Trophoblast cell (in vitro differentiated cells and primary cell): Measurements from ENCODE around the gene IL24.

Experiments used
- DNase-seq, 2 donors: peaks; one replicate each; pipeline ENCODE4 v3.0.0-alpha.2; 2016
- H2AFZ ChIP-seq: 2 replicates; pipeline ENCODE4 v1.6.1; 2013; ENCODE audit warnings: low read length, moderate library complexity, mild to moderate bottlenecking; ENCODE audit not compliant: insufficient read depth, poor library complexity
- H2AK5ac ChIP-seq: 2 replicates; pipeline ENCODE4 v1.6.1; 2013; ENCODE audit warnings: mild to moderate bottlenecking, low read length
- H2BK120ac ChIP-seq: 2 replicates; pipeline ENCODE4 v1.6.1; 2013; ENCODE audit warnings: low read length, mild to moderate bottlenecking, moderate library complexity; ENCODE audit not compliant: insufficient read depth, poor library complexity
- H2BK12ac ChIP-seq: 2 replicates; pipeline ENCODE4 v1.6.1; 2013; ENCODE audit warnings: mild to moderate bottlenecking, low read length, moderate library complexity
- H2BK5ac ChIP-seq: 2 replicates; pipeline ENCODE4 v1.6.1; 2013; ENCODE audit warnings: low read length, low read depth, moderate library complexity, mild to moderate bottlenecking; ENCODE audit not compliant: poor library complexity
- H3K14ac ChIP-seq: 2 replicates; pipeline ENCODE4 v1.6.1; 2013; ENCODE audit warnings: mild to moderate bottlenecking, low read length
- H3K18ac ChIP-seq: 2 replicates; pipeline ENCODE4 v1.6.1; 2013; ENCODE audit warnings: mild to moderate bottlenecking, low read length
- H3K23ac ChIP-seq: 2 replicates; pipeline ENCODE4 v1.6.1; 2013; ENCODE audit warnings: low read length
- H3K27ac ChIP-seq: 2 replicates; pipeline ENCODE4 v1.5.1; 2013; ENCODE audit warnings: low read depth, mild to moderate bottlenecking, inconsistent platforms, low read length, moderate library complexity
- H3K27me3 ChIP-seq: 2 replicates; pipeline ENCODE4 v1.6.1; 2013; ENCODE audit warnings: inconsistent platforms, mild to moderate bottlenecking, low read length, moderate library complexity; ENCODE audit not compliant: insufficient read depth
- H3K36me3 ChIP-seq, 2 experiments: 1 replicate in 1 of 2; 2 replicates in 1 of 2; pipeline ENCODE4 v1.6.1; 2013; ENCODE audit warnings: low read length in 2 of 2, mild to moderate bottlenecking in 2 of 2, moderate library complexity in 1 of 2; ENCODE audit not compliant: insufficient read depth in 2 of 2, control insufficient read depth in 1 of 2
- H3K4ac ChIP-seq: 2 replicates; pipeline ENCODE4 v1.6.1; 2013; ENCODE audit warnings: low read depth, mild to moderate bottlenecking, low read length, moderate library complexity
- H3K4me1 ChIP-seq, 2 experiments: 1 replicate in 1 of 2; 2 replicates in 1 of 2; pipeline ENCODE4 v1.6.1; 2013; ENCODE audit warnings: low read length in 2 of 2, mild to moderate bottlenecking in 2 of 2, moderate library complexity in 1 of 2; ENCODE audit not compliant: insufficient read depth in 2 of 2, control insufficient read depth in 1 of 2
- H3K4me2 ChIP-seq: 2 replicates; pipeline ENCODE4 v1.6.1; 2013; ENCODE audit warnings: inconsistent platforms, mild to moderate bottlenecking, low read length, moderate library complexity
- H3K4me3 ChIP-seq: 2 replicates; pipeline ENCODE4 v1.5.1; 2013; ENCODE audit warnings: mild to moderate bottlenecking, low read depth, low read length, inconsistent platforms
- H3K79me1 ChIP-seq: one replicate; pipeline ENCODE4 v1.6.1; 2013; ENCODE audit warnings: low read length
- H3K79me2 ChIP-seq: 2 replicates; pipeline ENCODE4 v1.6.1; 2013; ENCODE audit warnings: low read length, mild to moderate bottlenecking; ENCODE audit not compliant: control insufficient read depth, insufficient read depth, poor library complexity
- H3K9ac ChIP-seq: 2 replicates; pipeline ENCODE4 v1.6.1; 2013; ENCODE audit warnings: mild to moderate bottlenecking, low read length
- H3K9me3 ChIP-seq: 2 replicates; pipeline ENCODE4 v1.6.1; 2013; ENCODE audit warnings: low read depth, mild to moderate bottlenecking, control low read depth, inconsistent platforms, low read length; ENCODE audit not compliant: insufficient read depth
- H4K12ac ChIP-seq: 2 replicates; pipeline ENCODE4 v1.6.1; 2013; ENCODE audit warnings: low read depth, mild to moderate bottlenecking, low read length, moderate library complexity
- H4K8ac ChIP-seq: 2 replicates; pipeline ENCODE4 v1.6.1; 2013; ENCODE audit warnings: low read depth, mild to moderate bottlenecking, low read length, moderate library complexity
- H4K91ac ChIP-seq: one replicate; pipeline ENCODE4 v1.6.1; 2013; ENCODE audit warnings: low read depth, mild to moderate bottlenecking, low read length, moderate library complexity
- WGBS: extraction: QIAGEN DNeasy Blood & Tissue Kit; methylation state at CpG from one replicate; pipeline ENCODE4 v1.1.7; 2013; ENCODE audit warnings: missing lambda C conversion rate; ENCODE audit not compliant: insufficient read length, insufficient coverage; ENCODE audit errors: extremely low coverage; 5-methylcytosine and 5-hydroxymethylcytosine counted together

IL24 gene

DNA sequence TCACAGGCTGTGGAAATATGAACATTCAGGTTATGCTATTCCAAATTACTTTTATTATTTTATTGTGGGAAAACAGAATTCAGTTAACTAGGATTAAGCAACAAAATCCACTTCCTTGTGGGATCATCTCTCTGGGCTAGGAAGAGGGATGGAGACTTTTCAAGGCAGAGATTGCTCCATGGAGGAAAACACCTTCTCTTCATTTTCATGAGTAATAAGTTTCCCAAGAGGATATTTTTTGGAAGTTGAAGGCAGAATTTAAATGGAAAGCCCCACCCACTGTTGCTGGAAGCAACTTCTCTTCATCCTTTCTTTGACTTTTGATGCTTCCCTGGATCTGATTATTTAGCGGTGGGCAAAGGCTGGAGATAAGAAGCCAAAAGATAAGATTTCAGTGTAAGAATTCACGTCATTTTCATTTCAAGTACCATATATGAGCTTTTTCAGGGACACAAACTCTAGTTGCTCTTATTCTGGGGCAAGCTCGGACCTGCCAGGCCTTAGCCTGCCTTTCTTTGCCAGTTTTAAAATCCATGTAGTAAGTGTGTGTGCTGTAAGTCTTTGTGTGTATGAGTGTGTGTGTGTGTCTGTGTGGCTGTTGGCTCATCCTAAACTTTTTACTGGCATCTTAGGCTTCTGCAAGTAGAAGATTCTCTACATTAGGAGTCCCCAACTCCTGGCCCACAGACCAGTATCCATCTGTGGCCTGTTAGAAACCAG is 11.7 kb upstream of the IL24 start:
- H3K23ac ChIP-seq = no peak overlapping the region
- no peaks in the 10 kb centered on the region for H3K36me3 ChIP-seq
- no peaks in the 10 kb centered on the region for H3K4me1 ChIP-seq
- H3K9ac ChIP-seq = no peak overlapping the region
- no peak overlapping the region for H3K4me3 ChIP-seq
- H3K79me1 ChIP-seq = no peaks in the 10 kb centered on the region
- H4K91ac ChIP-seq = no peak overlapping the region
- H2BK12ac ChIP-seq = no peak overlapping the region
- H4K8ac ChIP-seq = no peak overlapping the region
- no peak overlapping the region for H3K27ac ChIP-seq
- no peak overlapping the region for H3K18ac ChIP-seq
- H2BK120ac ChIP-seq = no peak overlapping the region
- no CpG with 5 or more reads among the region's 3 CpGs for WGBS
- H3K4me2 ChIP-seq = no peak overlapping the region
- H3K14ac ChIP-seq = no peak overlapping the region
- H2BK5ac ChIP-seq = no peak overlapping the region
- no peak overlapping the region for H3K4ac ChIP-seq
- no peak overlapping the region for H2AK5ac ChIP-seq
- no peaks in the 10 kb centered on the region for H3K27me3 ChIP-seq
- H3K9me3 ChIP-seq = no peaks in the 10 kb centered on the region
- no peaks in the 10 kb centered on the region for H3K79me2 ChIP-seq
- no peak overlapping the region for H4K12ac ChIP-seq
- H2AFZ ChIP-seq = no peak overlapping the region
- DNase-seq = no peak

- H4K12ac ChIP-seq = no peak overlapping the region
- H2BK120ac ChIP-seq = no peak overlapping the region
- H3K79me2 ChIP-seq = no peaks in the 10 kb centered on the region
- no peak for DNase-seq
- no peak overlapping the region for H3K14ac ChIP-seq
- no peak overlapping the region for H2BK12ac ChIP-seq
- H3K4me2 ChIP-seq = no peak overlapping the region
- H2AK5ac ChIP-seq = no peak overlapping the region
- no peaks in the 10 kb centered on the region for H3K4me1 ChIP-seq
- no peak overlapping the region for H2AFZ ChIP-seq
- H3K4me3 ChIP-seq = no peak overlapping the region
- no peaks in the 10 kb centered on the region for H3K36me3 ChIP-seq
- no peaks in the 10 kb centered on the region for H3K27me3 ChIP-seq
- no peak overlapping the region for H3K27ac ChIP-seq
- H3K9me3 ChIP-seq = no peaks in the 10 kb centered on the region
- no CpG with 5 or more reads among the region's 1 CpG for WGBS
- no peak overlapping the region for H2BK5ac ChIP-seq
- no peaks in the 10 kb centered on the region for H3K79me1 ChIP-seq
- H3K23ac ChIP-seq = no peak overlapping the region
- H3K4ac ChIP-seq = no peak overlapping the region
- H4K91ac ChIP-seq = no peak overlapping the region
- H3K18ac ChIP-seq = no peak overlapping the region
- H3K9ac ChIP-seq = no peak overlapping the region
- no peak overlapping the region for H4K8ac ChIP-seq
Observed at GRCh38 chr1:206886831-206887230, 10.4 kb upstream of the IL24 start.

DNA sequence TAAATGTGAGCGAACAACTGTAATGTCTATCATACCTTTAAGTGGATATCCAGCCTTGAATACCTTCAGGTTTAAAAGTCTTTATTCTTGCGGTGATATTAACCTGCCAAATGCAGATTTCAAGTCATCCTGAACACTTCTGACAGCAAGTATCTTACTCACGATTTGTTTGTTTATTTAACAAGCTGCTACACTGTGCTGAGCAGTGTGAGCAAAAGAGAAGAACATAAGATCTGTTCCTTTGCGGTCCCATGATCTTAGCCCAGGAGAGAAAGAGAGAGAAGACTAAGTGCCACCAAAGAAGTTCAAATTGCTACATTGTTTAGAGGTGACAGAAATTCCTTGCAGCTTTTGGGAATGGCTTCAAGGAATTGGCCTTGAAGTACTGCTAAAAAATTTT is 9.5 kb upstream of the IL24 start:
- H3K9ac ChIP-seq = no peak overlapping the region
- H3K4ac ChIP-seq = no peak overlapping the region
- H3K36me3 ChIP-seq = no peaks in the 10 kb centered on the region
- no peak overlapping the region for H2BK5ac ChIP-seq
- H3K18ac ChIP-seq = no peak overlapping the region
- H4K91ac ChIP-seq = no peak overlapping the region
- H2AK5ac ChIP-seq = no peak overlapping the region
- H4K12ac ChIP-seq = no peak overlapping the region
- no peak overlapping the region for H3K4me3 ChIP-seq
- H3K27ac ChIP-seq = no peak overlapping the region
- no peaks in the 10 kb centered on the region for H3K79me1 ChIP-seq
- H4K8ac ChIP-seq = no peak overlapping the region
- H3K4me1 ChIP-seq = no peaks in the 10 kb centered on the region
- no peak overlapping the region for H3K23ac ChIP-seq
- no peak overlapping the region for H2BK12ac ChIP-seq
- no peak overlapping the region for H2AFZ ChIP-seq
- H3K4me2 ChIP-seq = no peak overlapping the region
- H3K79me2 ChIP-seq = no peaks in the 10 kb centered on the region
- no peak for DNase-seq
- H3K27me3 ChIP-seq = no peaks in the 10 kb centered on the region
- no peak overlapping the region for H2BK120ac ChIP-seq
- H3K14ac ChIP-seq = no peak overlapping the region
- no peaks in the 10 kb centered on the region for H3K9me3 ChIP-seq
- WGBS = no CpG with 5 or more reads among the region's 4 CpGs

GRCh38 chr1:206890125-206891060 is 6.8 kb upstream of the IL24 start:
- Histone ChIP-seq H2AK5ac (no peak overlapping the region), H4K91ac (no peak overlapping the region), H3K9me3 (no peaks in the 10 kb centered on the region), H3K79me2 (no peaks in the 10 kb centered on the region), H2BK12ac (no peak overlapping the region), H3K18ac (no peak overlapping the region), H3K27ac (no peak overlapping the region), H2AFZ (no peak overlapping the region), H3K27me3 (no peaks in the 10 kb centered on the region), H4K12ac (no peak overlapping the region), H2BK120ac (no peak overlapping the region), H4K8ac (no peak overlapping the region), H3K4me3 (no peak overlapping the region), H3K4ac (no peak overlapping the region), H3K23ac (no peak overlapping the region), H3K36me3 (no peaks in the 10 kb centered on the region), H2BK5ac (no peak overlapping the region), H3K9ac (no peak overlapping the region), H3K79me1 (no peaks in the 10 kb centered on the region), H3K4me2 (no peak overlapping the region), H3K4me1 (peaks cover 6% of the 10 kb centered on the region in 2 experiments), H3K14ac (no peak overlapping the region)
- WGBS = no CpG with 5 or more reads among the region's 15 CpGs
- peak; percentile 12 to 52 for DNase-seq
